Right cardiac atrium (tissue), 5 donors: ENCODE results near the gene GPRIN1. TPM values are rescaled to one million over a fixed set of nuclear protein-coding genes. Genes with fewer than 3 reads are reported as not detected.
"Not testable (repeated sequence)": the region's sequence is repeated elsewhere in the genome, so short reads cannot be mapped to it uniquely, and the experiment has no call there.

Experiments
- ATAC-seq, 2 donors: fragments of 200-7000 bp; cut with Tn5 transposase; one replicate each; pipeline versions ENCODE4 v1.8.0 to v1.9.1; 2020; ENCODE audit warnings: moderate library complexity in 2 of 2, mild to moderate bottlenecking in 1 of 2
- DNase-seq, 3 donors: peaks; one replicate each; pipeline ENCODE4 v3.0.0-alpha.2; 2020
- H3K27ac ChIP-seq: one replicate; pipeline ENCODE4 v1.5.1; 2013; ENCODE audit warnings: mild to moderate bottlenecking, low read length, control low read depth, moderate library complexity
- H3K27me3 ChIP-seq: one replicate; pipeline ENCODE4 v1.6.1; 2013; ENCODE audit not compliant: control insufficient read depth, insufficient read depth
- H3K4me1 ChIP-seq: one replicate; pipeline ENCODE4 v1.6.1; 2013; ENCODE audit warnings: low read length; ENCODE audit not compliant: control insufficient read depth, insufficient read depth
- H3K4me3 ChIP-seq: one replicate; pipeline ENCODE4 v1.5.1; 2013; ENCODE audit warnings: low read length, control low read depth
- H3K9me3 ChIP-seq: one replicate; pipeline ENCODE4 v1.6.1; 2013; ENCODE audit warnings: low read length; ENCODE audit not compliant: control insufficient read depth
- WGBS: extraction: QIAGEN DNeasy Blood & Tissue Kit; methylation state at CpG from one replicate; pipeline ENCODE4 v1.1.7; 2013; 5-methylcytosine and 5-hydroxymethylcytosine counted together
- intact Hi-C, 4 donors: fragments of 100-400 bp; cut with DNase I; formaldehyde crosslinking; loops; one replicate each; pipeline versions ENCODE4 v1.11.0 to v1.14.0; 2022 to 2023
- polyA plus RNA-seq: library from polyadenylated mRNA; stranded (reverse); fragments of 200-250 nt; gene quantifications from one replicate; pipeline ENCODE4 v1.2.3, GENCODE V29; 2013
- total RNA-seq, 4 donors: library from RNA; stranded (reverse); fragmentation: NEBNext Ultra II Directional; extraction: Animal tissue kit (Norgen Biotek cat#: 25700); gene quantifications; one replicate each; pipeline ENCODE4 v1.2.1, GENCODE V29; 2021
- donor health status: healthy with polysubstance abuse.
- donor health status: DM: no; HTN: yes; CAD: no.
- donor health status: DM: no; HTN: no; CAD: no.
- donor health status: DM: no; HTN: yes; CAD: no; lungs with severe emphysema.
- donor health status: DM: yes; HTN: yes; CAD: no.

GPRIN1 gene
- total and polyA plus RNA-seq, 5 donors = 0.23 to 0.62 (median 0.37) TPM

DNA sequence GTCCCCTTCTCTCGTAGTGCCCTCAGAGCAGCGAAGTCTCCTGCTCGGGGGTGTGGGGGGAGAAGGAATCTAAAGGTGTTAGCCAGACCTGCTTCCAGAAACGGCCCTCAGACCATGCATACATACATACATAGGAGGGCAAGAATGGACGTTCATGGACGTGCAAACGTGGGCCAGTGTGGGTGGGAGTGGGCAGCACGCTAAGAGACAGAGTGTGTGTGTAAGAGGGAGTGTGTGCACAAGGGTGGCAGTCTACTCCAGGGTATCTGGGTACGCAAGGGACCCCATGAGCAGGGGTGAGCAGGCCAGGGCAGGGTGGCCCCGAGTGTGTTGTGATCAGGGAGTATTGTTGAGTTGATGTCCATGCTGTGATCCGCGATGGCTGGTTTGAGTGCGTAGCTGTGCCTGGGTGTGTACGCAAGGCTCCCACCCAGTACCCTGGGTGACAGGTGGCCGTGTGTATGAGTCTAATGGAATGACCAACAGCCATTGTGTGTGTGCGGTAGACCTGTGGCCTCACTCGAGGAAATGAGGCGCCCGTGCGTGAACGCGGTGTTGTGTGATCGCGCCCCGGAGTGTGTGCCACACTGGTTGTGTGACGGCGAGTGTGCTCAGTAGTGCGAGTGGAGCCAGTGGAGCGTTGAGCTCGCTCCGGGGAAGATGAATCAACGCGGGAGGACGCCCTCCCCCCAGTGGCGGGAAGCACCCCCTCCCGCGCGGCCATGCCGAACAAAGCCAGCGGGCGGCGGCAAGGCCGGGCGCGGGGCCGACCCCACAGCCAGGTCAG, 826 bp downstream of the GPRIN1 start:
- Histone ChIP-seq H3K4me3 (peak overlapping the region; percentile 89), H3K9me3 (no peaks in the 10 kb centered on the region), H3K4me1 (peaks cover 4% of the 10 kb centered on the region), H3K27ac (no peak overlapping the region), H3K27me3 (no peaks in the 10 kb centered on the region)
- 30% methylated on average over 46 of the region's 46 CpGs for WGBS
- peak in 1 of 3 donors; percentile 55 for DNase-seq
- ATAC-seq = no peak
- intact Hi-C loops = no loop called here

DNA sequence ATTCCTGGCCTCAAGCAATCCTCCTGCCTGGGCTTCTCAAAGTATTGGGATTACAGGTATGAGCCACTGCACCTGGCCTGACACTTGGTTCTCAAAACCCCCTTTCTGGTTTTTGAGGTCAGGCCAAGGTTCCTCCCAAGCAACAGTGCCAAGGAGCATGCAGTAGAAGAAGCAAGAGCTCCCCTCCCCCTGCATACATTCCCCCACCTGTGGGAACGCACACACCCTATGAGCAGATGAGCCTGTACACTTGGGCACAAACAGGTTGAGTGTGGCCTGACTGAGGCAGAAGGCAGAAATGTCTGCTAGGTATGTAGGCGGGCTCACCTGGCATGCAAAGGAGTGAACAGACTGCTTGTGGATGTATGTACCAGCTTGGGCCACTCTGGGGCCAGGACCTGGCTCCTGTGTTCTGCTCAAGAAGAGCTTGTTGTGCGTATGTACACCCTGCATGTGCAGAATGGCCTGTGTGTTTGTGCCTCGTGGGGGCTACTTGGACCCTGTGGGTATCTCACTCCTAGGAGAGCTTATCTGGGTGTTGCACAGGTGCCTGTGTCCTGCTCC, 1.7 kb downstream of the GPRIN1 start:
- ATAC-seq (no peak), DNase-seq (peak in 2 of 3 donors; percentile 10 to 41)
- Histone ChIP-seq H3K4me1 (peaks cover 4% of the 10 kb centered on the region), H3K27me3 (no peaks in the 10 kb centered on the region), H3K4me3 (no peak overlapping the region), H3K27ac (no peak overlapping the region), H3K9me3 (no peaks in the 10 kb centered on the region)
- intact Hi-C loops = no loop called here
- WGBS = 93% methylated on average over 4 of the region's 4 CpGs

DNA sequence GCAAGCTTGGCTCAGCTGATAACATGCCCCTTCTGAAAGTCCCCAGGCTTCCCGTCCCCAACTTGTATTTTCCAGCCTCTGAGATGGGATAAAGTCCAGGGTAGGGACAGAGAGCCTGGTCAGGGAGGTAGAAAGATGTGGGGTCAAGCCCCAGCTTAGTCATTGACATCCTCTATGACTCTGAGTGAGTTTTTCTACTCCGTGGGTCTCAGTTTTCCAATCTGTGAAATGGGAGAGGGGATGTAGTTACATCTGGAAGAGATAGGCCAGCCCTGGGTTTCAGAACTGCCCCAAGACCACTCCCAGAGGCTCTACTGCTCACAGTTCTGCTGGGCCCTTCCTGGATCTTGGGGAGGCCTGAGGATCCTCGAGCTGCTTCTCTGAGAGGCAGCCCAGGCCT, 3.1 kb downstream of the GPRIN1 start:
- no peak overlapping the region for H3K4me3 ChIP-seq
- no peak overlapping the region for H3K27ac ChIP-seq
- no peak for ATAC-seq
- H3K9me3 ChIP-seq = no peaks in the 10 kb centered on the region
- intact Hi-C loops = no loop called here
- WGBS = 84% methylated on average over 3 of the region's 3 CpGs
- H3K27me3 ChIP-seq = no peaks in the 10 kb centered on the region
- peaks cover 4% of the 10 kb centered on the region for H3K4me1 ChIP-seq
- DNase-seq = peak in 1 of 3 donors; percentile 4

DNA sequence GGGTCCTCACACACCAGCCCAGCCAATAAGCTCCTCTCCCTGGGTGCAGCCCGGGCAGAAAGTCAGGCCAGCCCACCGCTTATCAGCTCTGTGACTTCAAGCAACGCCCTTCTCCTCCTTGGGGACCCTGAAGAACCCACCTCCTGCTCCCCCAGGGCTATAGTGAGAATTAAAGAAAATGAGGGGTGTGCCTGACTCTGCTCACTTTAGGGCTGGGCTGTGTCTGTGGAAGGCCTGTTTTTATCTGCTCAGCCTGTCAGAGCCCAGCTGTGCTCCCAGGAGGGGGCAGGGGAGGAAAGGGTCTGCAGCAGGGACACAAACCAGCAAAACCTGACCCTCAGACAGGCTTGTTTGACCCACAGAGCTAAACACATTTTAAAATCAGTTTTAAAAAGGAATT, 3.9 kb downstream of the GPRIN1 start:
- peak in 2 of 3 donors; percentile 9 to 25 for DNase-seq
- Histone ChIP-seq H3K4me3 (no peak overlapping the region), H3K27me3 (no peaks in the 10 kb centered on the region), H3K9me3 (no peaks in the 10 kb centered on the region), H3K27ac (no peak overlapping the region), H3K4me1 (peaks cover 4% of the 10 kb centered on the region)
- intact Hi-C loops = no loop called here
- ATAC-seq = no peak
- 50% methylated on average over 3 of the region's 3 CpGs for WGBS

DNA sequence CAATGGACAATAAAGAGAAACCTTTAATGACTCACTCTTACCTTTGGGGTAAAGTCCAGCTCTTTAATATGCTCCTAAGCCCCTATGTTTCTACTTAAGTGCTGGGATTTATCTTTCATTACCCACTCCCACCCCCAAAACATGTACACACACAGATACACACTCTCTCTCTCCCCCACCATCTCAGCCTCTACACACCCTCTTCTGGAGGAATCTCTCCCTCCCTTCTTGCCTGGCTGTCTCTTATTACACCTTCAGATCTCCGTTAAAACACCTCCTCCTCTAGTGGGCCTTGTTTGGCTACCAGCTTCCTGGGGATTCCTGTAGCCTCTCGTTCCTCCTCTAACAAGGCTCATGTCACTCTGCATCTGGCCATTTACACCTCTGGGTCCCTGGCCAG, 6.9 kb downstream of the GPRIN1 start:
- DNase-seq (no peak), ATAC-seq (no peak)
- intact Hi-C loops = no loop called here
- Histone ChIP-seq H3K4me1 (no peaks in the 10 kb centered on the region), H3K9me3 (no peaks in the 10 kb centered on the region), H3K4me3 (no peak overlapping the region), H3K27ac (no peak overlapping the region), H3K27me3 (no peaks in the 10 kb centered on the region)
- WGBS = 20% methylated on average over 2 of the region's 2 CpGs

DNA sequence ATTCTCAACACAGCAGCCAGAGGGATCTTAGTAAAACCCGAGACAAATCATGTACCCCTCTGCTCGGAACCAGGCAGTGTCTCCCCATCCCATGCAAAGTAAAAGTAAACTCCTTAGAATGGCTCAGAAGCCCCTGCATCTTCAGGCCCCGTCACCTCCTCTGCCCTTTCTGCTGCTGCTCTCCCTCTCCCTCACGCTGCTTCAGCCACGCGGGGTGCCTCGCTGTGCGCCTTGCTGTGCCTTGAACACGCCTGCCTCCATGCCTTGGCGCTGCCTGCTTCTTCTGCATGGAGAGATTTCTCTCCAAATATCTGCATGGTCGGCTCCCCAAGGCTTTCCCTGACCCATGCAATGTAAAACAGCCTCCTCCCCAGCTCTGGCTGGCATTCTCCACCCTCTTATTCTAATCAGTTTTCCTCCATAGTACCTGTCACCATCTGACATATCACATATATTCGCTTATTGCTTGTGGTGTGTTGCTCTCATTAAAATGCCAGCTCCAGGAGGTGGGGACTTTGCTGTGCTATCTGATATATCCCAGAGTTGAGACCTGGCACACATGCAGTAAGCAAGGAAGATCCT, 8.0 kb downstream of the GPRIN1 start:
- WGBS = 70% methylated on average over 12 of the region's 12 CpGs
- no peaks in the 10 kb centered on the region for H3K27me3 ChIP-seq
- no peaks in the 10 kb centered on the region for H3K4me1 ChIP-seq
- no peak overlapping the region for H3K27ac ChIP-seq
- ATAC-seq = no peak
- intact Hi-C loops = no loop called here
- H3K4me3 ChIP-seq = no peak overlapping the region
- no peaks in the 10 kb centered on the region for H3K9me3 ChIP-seq
- peak in 1 of 3 donors; percentile 6 for DNase-seq

DNA sequence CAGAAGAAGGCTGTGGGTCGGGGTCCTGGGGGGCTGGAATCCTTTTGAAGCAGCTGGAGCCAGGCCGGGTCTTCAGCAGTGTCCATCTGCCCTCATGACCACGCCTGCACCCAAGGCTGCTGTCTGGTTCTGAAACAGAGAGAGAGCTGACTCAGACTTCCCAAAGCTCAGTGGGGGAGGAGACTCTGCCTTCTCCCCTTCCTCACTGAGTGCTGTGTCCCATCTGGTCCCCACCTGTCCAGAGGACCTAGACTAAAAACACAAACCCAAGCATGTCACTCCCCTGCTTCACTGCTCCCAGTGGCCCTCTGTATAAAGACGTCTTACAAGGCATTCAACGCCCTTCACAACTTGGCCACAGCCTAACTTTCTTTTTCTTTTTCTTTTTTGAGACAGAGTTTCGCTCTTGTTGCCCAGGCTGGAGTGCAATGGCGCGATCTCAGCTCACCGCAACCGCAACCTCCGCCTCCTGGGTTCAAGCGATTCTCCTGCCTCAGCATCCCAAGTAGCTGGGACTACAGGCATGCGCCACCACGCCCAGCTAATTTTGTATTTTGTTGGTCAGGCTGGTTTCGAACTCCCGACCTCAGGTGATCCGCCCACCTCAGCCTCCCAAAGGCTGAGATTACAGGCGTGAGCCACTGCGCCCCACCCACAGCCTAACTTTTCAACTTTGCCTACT, 10.1 kb downstream of the GPRIN1 start:
- H3K27ac ChIP-seq, H3K9me3 ChIP-seq, H3K27me3 ChIP-seq, ATAC-seq, H3K4me1 ChIP-seq, intact Hi-C loops, H3K4me3 ChIP-seq: not testable (repeated sequence)
- WGBS = 90% methylated on average over 19 of the region's 19 CpGs
- peak in 1 of 3 donors; percentile 16 for DNase-seq

DNA sequence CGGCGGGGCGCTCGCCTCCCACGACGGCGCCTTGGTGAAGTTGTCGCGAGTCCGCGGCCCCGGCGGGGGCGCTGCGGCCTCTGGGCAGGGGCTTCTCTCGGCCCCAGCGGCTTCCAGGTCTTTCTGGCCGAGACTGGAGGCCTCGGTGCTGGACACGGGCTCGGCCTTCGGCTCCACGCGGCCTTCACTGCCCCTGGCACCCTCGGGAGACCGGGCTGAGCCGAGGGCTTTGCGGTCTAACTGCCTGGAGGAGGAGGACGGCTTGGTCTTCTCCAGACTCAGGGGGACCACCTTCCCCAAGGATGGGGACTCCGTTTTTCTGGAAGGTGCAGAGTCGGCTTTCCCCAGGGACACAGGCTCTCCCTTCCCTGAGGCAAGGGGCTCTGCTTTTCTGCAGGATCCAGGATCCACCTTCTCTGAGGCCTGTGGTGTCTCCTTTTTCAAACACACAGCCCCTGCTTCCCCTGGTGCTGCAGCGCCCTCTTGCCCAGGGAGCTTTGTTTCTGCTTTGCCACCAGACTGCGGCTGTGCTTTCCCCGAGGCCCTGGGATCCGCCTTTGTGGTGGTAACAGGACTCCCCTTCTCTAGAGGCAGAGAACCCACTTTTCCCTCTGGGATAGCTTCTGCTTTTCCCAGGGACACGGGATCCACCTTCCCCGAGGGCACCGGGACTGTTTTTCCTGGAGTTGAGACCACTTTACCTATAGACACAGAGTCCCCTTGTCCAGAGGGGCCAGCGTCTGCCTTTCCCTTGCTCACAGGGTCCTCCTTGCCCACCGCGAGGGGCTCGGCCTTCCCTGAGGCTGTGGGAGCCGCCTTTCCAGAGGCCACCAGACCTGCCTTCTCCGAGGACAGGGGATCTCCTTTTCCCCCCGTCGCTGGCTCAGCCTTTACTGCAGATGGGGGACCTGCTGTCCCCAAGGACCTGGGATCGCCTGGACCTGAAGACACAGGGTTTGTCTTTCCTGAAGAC, 12.3 kb downstream of the GPRIN1 start:
- ATAC-seq (no peak), DNase-seq (peak in 1 of 3 donors; percentile 40)
- Histone ChIP-seq H3K4me1 (no peaks in the 10 kb centered on the region), H3K4me3 (no peak overlapping the region), H3K27me3 (no peaks in the 10 kb centered on the region), H3K27ac (no peak overlapping the region), H3K9me3 (no peaks in the 10 kb centered on the region)
- intact Hi-C loops = no loop called here
- 61% methylated on average over 47 of the region's 47 CpGs for WGBS

DNA sequence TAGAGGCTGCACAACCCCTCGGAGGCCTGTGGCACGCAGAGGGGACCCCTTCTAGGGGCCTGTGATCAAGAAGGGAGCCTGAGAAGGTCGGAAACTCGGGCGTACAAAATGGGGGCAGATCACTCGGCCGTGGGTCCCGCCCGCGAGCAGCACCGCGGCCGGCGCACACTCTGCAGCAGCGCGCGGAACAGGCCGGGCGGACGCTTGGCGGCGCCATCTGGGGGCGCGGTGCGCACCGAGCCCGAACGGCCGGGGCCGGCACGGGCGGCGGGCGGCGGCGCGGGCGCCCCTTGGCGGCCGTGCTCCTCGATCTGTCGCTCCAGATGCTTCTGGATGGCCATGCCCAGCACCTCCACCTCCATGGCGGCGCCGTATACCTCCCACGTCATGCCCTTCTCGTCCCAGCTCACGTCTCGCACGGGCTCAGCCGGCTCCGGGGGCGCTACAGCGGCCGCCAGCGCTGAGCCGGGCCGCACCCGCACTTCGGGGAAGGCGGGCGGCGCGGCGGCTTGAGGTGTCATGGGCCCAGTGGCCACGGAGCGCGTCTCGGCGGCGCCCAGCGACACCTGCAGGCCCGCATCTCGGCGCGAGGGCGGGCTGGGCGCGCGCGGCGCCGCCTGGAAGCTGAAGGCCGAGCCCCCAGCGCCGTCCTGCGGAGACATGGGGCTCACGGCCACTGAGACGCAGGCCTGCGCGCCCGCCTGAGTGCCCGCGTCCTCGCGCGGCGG, 13.1 kb downstream of the GPRIN1 start:
- H3K27me3 ChIP-seq = no peaks in the 10 kb centered on the region
- no peaks in the 10 kb centered on the region for H3K9me3 ChIP-seq
- no peaks in the 10 kb centered on the region for H3K4me1 ChIP-seq
- peak; percentile 62 to 71 for ATAC-seq
- H3K4me3 ChIP-seq = peak overlapping the region; percentile 1
- peak in 1 of 3 donors; percentile 74 for DNase-seq
- intact Hi-C loops = no loop called here
- 4% methylated on average over 98 of the region's 98 CpGs for WGBS
- no peak overlapping the region for H3K27ac ChIP-seq
